Measurements from ENCODE around the gene TTLL10. TPM values are rescaled to one million over a fixed set of nuclear protein-coding genes. Genes with fewer than 3 reads are reported as not detected.

TTLL10 gene
- total RNA-seq, 2 experiments from 2014 or later: not detected

- H3K36me3 Mint-ChIP-seq (ENCODE audit: low read depth): peaks cover 33% of the 10 kb centered on the region
- CTCF ChIA-PET: interaction anchor here (2.7 kb wide), 1 partner anchor 106 kb away, joined by 9 read pairs; no protein-coding TSS in a partner anchor
- no peak for TF ChIP-seq CTCF (IDR thresholded peaks at IDR 0.05)
Observed at GRCh38 chr1:1228187-1228586, 54.5 kb downstream of the TTLL10 start.

DNA sequence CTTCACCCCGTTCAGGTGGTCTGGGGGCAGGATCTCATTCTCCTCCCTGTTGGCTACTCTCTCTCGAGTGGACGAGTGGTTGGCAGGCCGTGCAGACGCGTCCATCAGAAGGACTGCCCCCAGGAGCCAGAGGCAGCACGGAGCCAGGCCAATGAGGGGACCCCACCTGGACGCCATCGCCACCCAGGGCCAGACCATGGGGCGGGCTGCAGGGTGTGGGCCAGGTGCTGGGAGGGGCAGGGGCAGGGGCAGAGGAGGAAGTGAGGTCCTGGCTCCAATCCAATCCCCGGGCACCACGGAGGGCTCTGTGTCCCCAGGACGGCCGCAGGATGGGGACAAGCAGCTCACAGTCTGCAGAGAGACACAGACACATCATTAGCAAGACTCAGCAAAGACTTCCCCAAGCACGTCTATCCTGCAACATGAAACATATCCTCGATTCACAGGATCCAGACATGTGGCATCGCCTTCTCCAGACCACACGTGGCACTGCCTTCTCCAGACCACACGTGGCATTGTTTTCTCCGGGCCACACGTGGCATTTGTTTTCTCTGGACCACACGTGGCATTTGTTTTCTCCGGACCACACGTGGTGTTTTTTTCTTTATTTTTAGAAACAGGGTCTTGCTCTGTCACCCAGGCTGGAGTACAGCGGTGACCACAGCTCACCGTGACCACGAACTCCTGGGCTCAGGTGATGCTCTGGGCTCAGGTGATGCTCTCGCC, 55.1 kb downstream of the TTLL10 start:
- TF ChIP-seq CTCF (IDR thresholded peaks at IDR 0.05): no peak
- Mint-ChIP-seq H3K9me3 (no peaks in the 10 kb centered on the region), H3K36me3 (ENCODE audit: low read depth) (peaks cover 36% of the 10 kb centered on the region), H3K4me3 (no peak overlapping the region), H3K27me3 (no peaks in the 10 kb centered on the region), H3K27ac (no peak overlapping the region), H3K4me1 (ENCODE audit: low read depth) (peaks cover 28% of the 10 kb centered on the region)
- intact Hi-C loops (cut with micrococcal nuclease): no loop called here
- no peak for ATAC-seq
- ChIA-PET CTCF (interaction anchor here (1.0 to 2.7 kb wide), 3 partner anchors 107 to 210 kb away, joined by 3 to 9 read pairs (median 3); no protein-coding TSS in a partner anchor), POLR2A (interaction anchor here (1.4 to 7.9 kb wide), 3 partner anchors 13 to 107 kb away, joined by 3 to 64 read pairs (median 5); partner anchors contain the start of gene TNFRSF4)
- no peak for DNase-seq

More at GRCh38 chr1:1228187-1228586, 54.5 kb downstream of the TTLL10 start:
- H3K4me3 Mint-ChIP-seq: no peak overlapping the region
- ATAC-seq: no peak
- POLR2A ChIA-PET: interaction anchor here (1.4 to 7.9 kb wide), 2 partner anchors 13 to 23 kb away, joined by 3 to 64 read pairs; partner anchors contain the start of gene TNFRSF4
- H3K27me3 Mint-ChIP-seq: no peaks in the 10 kb centered on the region
- DNase-seq: no peak
- no peaks in the 10 kb centered on the region for H3K9me3 Mint-ChIP-seq
- intact Hi-C loops (cut with micrococcal nuclease): no loop called here
- peaks cover 23% of the 10 kb centered on the region for H3K4me1 Mint-ChIP-seq (ENCODE audit: low read depth)
- no peak overlapping the region for H3K27ac Mint-ChIP-seq

DNA sequence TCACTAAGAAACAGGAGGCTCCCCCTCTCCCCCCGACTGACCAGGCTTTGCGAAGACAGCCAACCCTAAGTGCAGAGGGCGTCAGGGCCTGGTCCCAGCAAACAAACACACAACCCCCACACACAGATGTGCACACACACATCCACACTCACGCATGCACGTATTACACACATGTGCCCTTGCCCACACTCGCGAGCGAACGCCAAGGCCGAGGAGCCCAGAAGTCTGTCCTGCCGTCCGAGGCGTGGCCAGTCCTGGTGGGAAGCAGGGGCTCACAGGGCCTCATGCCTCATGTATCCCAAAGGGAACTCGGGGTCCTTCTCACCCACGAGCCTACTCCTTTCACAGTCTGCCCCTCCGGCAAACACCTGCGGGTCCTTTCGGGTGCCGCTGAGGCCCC, 56.1 kb downstream of the TTLL10 start:
- no peaks in the 10 kb centered on the region for H3K27me3 Mint-ChIP-seq
- ChIA-PET POLR2A (interaction anchor here (0.8 to 7.9 kb wide), 3 partner anchors 9 to 108 kb away, joined by 3 to 64 read pairs (median 5); partner anchors contain the start of gene TNFRSF4), CTCF (interaction anchor here (1.0 to 2.7 kb wide), 3 partner anchors 108 to 211 kb away, joined by 3 to 9 read pairs (median 3); no protein-coding TSS in a partner anchor)
- ATAC-seq (no peak), DNase-seq (no peak)
- H3K27ac Mint-ChIP-seq: no peak overlapping the region
- no peak for TF ChIP-seq CTCF (IDR thresholded peaks at IDR 0.05)
- H3K4me1 Mint-ChIP-seq (ENCODE audit: low read depth): peaks cover 38% of the 10 kb centered on the region
- no peaks in the 10 kb centered on the region for H3K9me3 Mint-ChIP-seq
- peaks cover 42% of the 10 kb centered on the region for H3K36me3 Mint-ChIP-seq (ENCODE audit: low read depth)
- intact Hi-C loops (cut with micrococcal nuclease): no loop called here
- peak overlapping the region; percentile 95 for H3K4me3 Mint-ChIP-seq

- no peaks in the 10 kb centered on the region for H3K9me3 Mint-ChIP-seq
- H3K27ac Mint-ChIP-seq: peak overlapping the region; percentile 93
- no peak for ATAC-seq
- no peak for DNase-seq
- H3K27me3 Mint-ChIP-seq: no peaks in the 10 kb centered on the region
- peaks cover 34% of the 10 kb centered on the region for H3K4me1 Mint-ChIP-seq (ENCODE audit: low read depth)
- no peak for TF ChIP-seq CTCF (IDR thresholded peaks at IDR 0.05)
- peak overlapping the region; percentile 95 for H3K4me3 Mint-ChIP-seq
- POLR2A ChIA-PET: interaction anchor here (0.7 to 7.9 kb wide), 9 partner anchors 15 to 212 kb away, joined by 3 to 64 read pairs (median 3); partner anchors contain the start of genes C1QTNF12, TNFRSF4 and UBE2J2
- CTCF ChIA-PET: interaction anchor here (0.9 to 2.7 kb wide), 6 partner anchors 15 to 109 kb away, joined by 3 to 14 read pairs (median 4); partner anchors contain the start of gene C1QTNF12
- H3K36me3 Mint-ChIP-seq (ENCODE audit: low read depth): peaks cover 35% of the 10 kb centered on the region
- intact Hi-C loops (cut with micrococcal nuclease): no loop called here
Observed at GRCh38 chr1:1230656-1231399, 57.1 kb downstream of the TTLL10 start.

Data from activated CD8-positive, alpha-beta T cell treated with anti-CD3 and anti-CD28 coated beads for 36 hours (primary cell).